ENCODE results near the gene GPR137B.
"Not testable (repeated sequence)": the region's sequence is repeated elsewhere in the genome, so short reads cannot be mapped to it uniquely, and the experiment has no call there.

Gene GPR137B

GRCh38 chr1:236163463-236164153, 21.3 kb downstream of the GPR137B start:
- DNase-seq: no peak

DNA sequence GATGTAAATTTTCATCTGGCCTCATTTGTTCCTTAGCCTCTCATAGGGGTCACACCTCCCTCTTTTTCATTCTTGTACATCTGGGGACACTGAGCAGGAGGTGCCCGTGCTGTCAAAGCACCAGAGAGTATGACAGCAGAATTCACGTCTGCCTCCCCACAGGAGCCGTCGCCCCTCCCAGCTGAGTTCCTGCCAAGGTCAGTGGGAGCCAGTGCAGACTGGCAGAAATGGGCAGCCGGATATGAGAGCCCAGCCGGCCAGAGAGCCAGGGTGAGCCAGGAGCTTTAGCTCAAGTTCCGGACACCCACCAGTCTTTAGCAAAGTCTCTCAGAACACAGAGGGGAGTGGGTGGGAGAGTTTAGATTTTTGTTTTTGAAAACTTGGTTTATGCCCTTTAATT, 21.9 kb downstream of the GPR137B start:
- no peak for DNase-seq

DNA sequence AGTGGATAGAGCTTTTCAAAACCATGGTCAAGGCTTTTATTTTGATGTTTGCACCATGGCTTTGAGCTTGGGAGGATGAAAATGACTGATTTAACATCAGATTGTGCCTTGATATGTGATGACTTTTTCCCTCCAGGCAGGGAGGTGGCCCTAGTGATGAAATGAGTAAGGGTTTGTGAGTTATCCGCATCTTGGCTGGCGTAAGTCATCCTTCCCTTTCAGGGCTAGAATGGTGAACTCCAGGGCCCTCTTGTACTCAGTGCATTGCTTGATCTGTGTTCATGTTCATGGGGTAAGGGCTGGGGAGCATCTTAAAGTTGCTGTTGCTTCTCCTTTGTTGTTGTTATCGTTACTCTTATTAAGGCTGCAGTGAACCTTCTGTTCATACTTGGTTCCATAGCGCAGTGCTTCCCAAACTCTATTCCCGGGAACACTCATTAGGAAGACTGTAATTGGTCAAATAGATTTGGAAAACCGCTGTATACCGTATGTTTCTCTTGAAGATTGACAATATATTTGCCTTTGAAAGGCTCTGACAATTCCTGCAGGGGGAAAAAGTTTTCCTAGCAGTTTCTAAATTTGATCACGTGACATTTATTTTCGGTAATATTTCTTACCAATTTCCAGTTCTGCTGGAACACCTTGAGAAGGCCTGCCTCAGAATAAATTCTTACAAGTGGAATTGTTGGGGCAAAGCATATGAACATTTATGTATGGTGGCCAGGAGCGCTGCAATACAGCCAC, 23.1 kb downstream of the GPR137B start:
- DNase-seq: no peak

- no peak for DNase-seq
Measured at GRCh38 chr1:236166041-236166440, 23.7 kb downstream of the GPR137B start.

GRCh38 chr1:236167154-236167553, 24.8 kb downstream of the GPR137B start:
- no peak for DNase-seq

DNA sequence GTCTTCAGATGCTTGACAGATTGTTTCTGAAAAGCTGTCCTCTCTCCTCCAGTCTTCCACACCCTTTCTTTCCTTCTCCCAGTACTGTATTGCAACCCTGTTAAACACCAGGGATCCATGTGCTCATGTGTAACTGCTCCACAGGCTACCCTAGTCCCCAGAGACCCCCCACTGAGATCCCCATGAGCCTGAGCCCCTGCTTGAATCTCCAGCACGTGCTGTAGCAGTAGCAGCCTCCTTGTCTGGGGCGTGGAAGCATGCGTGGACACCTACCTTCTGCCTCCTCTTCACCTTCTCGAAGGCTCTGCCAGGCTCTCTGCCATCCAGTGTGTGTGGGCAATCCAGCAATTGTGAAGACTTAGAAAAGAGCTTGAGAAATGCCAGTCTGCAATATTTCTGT, 25.2 kb downstream of the GPR137B start:
- no peak for DNase-seq

- DNase-seq: peak; percentile 25
Measured at GRCh38 chr1:236168716-236169429, 26.5 kb downstream of the GPR137B start.

DNA sequence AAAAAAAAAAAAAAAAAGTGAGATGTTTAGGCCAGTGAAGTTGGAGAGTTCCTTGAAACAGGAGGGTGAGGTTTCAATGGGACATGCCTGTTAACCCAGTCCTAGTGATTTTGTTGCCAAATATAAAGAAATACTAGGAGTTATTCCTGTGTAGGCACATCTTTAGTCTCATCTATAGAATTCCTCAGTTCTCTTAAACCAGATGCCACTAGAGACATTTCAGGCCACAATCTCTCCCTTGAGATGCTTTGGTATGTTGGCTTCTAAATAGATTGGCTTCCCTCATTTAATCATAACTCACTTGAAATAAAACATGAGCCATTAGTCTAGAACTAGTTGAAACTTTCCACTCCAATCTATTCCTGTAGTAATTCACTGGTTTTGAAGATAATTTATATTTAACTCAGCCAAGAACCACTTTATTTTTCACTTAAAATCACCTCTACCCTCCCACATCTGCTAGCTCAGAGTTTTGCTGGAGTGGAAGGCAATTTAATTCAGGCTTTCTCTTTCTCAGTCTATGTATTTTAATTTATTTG, 29.8 kb downstream of the GPR137B start:
- DNase-seq: no peak

DNA sequence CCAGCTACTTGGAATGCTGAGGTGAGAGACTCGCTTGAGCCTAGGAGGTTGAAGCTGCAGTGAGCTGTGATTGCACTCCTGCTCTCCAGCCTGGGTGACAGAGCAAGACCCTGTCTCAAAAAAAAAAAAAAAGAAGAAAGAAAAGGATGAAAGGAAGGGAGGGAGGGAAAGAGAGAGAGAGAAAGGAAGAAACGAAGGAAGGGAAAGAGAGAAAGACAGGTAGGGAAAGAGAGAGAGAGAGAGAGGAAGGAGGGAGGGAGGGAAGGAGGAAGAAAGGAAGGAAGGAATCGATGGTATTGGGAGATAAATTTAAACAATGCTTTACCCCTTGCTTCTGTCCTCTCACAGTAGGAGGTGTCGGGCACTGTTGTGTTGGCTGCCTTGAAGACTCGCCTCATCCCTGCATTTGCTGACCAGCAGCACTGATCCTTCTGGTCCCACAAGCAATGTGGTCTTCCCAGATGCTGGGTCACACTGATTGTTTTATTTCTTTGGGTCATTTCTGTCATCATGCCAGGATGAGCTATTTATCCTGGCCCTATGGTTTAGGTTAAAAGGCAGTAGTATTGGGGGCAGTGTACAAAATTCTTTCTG, 30.9 kb downstream of the GPR137B start:
- no peak for DNase-seq

- no peak for DNase-seq
Measured at GRCh38 chr1:236175642-236176336, 33.5 kb downstream of the GPR137B start.

- DNase-seq: no peak
Measured at GRCh38 chr1:236176337-236177336, 34.3 kb downstream of the GPR137B start.

DNA sequence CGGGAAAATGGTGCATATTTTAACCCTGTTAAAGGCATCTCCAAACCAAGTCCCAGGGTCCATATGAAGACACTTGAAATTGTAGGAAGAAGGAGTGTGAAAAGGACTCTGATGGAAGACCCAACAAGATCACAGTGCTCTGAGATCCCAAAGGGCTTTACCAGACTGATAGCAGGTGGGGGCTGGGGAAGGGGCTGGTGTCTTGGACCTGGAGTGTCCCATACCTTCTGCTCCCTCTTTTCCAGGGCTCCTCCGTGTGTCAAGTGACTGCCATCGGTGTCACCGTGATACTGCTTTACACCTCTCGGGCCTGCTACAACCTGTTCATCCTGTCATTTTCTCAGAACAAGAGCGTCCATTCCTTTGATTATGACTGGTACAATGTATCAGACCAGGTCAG, 37.3 kb downstream of the GPR137B start:
- no peak for DNase-seq

DNA sequence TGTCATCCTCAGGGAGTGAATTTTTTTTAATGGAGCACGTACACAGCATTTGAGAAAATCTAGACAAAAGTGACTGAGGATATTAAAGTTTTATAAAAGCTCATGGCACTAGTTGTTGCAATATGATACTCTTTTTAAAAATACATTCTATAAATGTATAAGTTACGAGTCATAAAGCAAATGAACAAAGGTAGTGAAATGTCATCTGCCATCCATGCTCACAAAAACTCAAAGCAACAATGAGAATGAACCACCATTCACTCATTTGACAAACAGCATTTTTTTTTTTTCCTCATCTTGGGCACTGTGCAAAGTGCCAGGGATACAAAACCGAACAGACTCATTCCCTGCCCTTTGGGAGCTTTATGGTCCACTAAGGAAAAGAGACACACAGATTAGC, 38.7 kb downstream of the GPR137B start:
- DNase-seq: no peak

DNA sequence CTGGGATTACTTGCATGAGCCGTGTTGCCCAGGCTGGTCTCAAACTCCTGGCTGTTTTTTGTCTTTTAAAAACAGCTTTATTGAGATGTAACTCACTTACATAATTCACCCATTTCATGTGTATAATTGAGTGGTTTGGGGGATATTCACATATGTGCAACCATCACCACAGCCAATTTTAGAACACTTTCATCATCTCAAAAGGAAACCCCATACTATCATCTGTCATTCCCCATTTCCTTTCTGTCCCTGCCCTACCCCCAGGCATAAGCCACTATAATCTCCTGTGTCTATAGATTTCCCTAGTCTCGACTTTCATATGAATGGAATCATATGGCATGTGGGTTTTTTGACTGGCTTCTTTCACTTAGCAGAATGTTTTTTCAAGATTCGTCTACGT, 43.3 kb downstream of the GPR137B start:
- DNase-seq: peak; percentile 57

- DNase-seq: not testable (repeated sequence)
Measured at GRCh38 chr1:236186471-236186870, 44.1 kb downstream of the GPR137B start.

DNA sequence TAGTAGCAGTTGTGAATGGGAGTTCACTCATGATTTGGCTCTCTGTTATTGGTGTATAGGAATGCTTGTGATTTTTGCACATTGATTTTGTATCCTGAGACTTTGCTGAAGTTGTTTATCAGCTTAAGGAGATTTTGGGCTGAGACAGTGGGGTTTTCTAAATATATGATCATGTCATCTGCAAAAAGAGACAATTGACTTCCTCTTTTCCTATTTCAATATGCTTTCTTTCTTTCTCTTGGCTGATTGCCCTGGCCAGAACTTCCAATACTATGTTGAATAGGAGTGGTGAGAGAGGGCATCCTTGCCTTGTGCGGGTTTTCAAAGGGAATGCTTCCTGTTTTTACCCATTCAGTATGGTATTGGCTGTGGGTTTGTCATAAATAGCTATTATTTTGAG, 45.7 kb downstream of the GPR137B start:
- not testable (repeated sequence) for DNase-seq

- no peak for DNase-seq
Measured at GRCh38 chr1:236193184-236193583, 50.8 kb downstream of the GPR137B start.

GRCh38 chr1:236200925-236201324, 58.6 kb downstream of the GPR137B start:
- DNase-seq: no peak

DNA sequence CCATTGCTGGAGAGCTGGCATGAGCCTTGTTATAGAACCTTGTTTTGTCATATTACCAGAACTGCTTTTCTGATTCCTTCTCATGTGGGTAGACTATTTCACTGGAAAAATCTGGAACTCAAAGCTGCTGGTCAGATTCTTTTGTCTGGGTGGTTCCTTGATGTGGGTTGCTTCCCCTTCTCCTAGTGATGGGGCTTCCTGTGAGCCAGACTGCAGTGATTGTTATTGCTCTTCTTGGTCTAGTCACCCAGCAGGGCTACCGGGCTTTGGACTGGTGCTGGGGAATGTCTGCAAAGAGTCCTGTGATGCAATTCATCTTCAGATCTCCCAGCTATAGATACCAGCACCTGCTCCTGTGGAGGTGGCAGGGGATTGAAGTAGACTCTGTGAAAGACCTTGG, 59.4 kb downstream of the GPR137B start:
- DNase-seq: no peak

DNA sequence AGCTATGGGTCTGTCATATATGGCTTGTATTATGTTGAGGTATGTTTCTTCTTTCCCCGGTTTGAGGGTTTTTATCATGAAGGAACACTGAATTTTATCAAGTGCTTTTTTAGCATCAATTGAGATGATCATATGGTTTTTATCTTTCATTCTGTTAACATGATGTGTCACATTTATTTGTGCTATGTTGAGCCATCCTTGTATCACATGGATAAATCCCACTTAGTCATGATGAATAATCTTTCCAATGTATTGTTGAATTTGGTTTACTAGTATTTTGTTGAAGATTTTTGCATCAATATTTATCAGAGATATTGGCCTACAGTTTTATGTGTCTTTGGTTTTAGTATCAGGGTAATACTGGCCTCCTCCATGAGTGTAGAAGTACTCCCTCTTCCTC, 61.7 kb downstream of the GPR137B start:
- no peak for DNase-seq

GRCh38 chr1:236204656-236205055, 62.3 kb downstream of the GPR137B start:
- DNase-seq: no peak
